ENCODE measurements around the gene SUSD2. TPM values are rescaled to one million over a fixed set of nuclear protein-coding genes. Genes with fewer than 3 reads are reported as not detected.

SUSD2 gene
- total RNA-seq, 1 experiment from 2014 or later, result 1.1 TPM

DNA sequence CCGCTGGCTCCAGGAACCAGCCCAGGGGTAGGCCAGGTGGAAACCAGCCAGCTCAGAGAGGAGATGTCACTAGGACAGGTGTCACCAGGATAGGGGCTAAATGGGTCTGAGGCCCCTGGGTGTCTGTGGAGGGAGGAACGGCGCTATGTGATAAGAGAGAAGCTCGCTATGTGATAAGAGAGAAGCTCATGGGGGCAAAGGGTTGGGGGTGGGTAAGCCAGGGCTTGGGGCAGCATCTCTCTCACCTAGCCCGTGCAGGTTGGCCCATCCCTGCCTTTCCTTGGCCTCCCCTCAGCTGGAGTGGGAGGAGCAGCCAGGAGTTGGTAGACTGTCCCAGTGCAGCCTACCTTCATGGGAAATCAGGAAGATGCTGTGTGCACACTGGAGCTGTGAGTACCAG is 26.5 kb upstream of the SUSD2 start:
- H3K9me3 Mint-ChIP-seq, result no peaks in the 10 kb centered on the region
- ChIA-PET POLR2A (interaction anchor here (1.2 kb wide), 1 partner anchor 9 kb away, joined by 5 read pairs; no protein-coding TSS in a partner anchor), CTCF (interaction anchor here (0.6 to 6.6 kb wide), 21 partner anchors 8 to 653 kb away, joined by 3 to 99 read pairs (median 6); partner anchors contain the start of genes CABIN1, SLC2A11 and SUSD2)
- ATAC-seq (no peak), DNase-seq (ENCODE audit: low spot score) (no peak)
- peak overlapping the region; percentile 27; the same call in 1 of the 2 replicates for H3K4me3 Mint-ChIP-seq
- H3K27ac Mint-ChIP-seq, result no peak overlapping the region
- H3K4me1 Mint-ChIP-seq, result peaks cover 21% of the 10 kb centered on the region
- no peaks in the 10 kb centered on the region for H3K36me3 Mint-ChIP-seq
- no peak for TF ChIP-seq TP53 (CRISPR knock-in tag; IDR thresholded peaks at IDR 0.05)
- TF ChIP-seq NR2C2 (CRISPR knock-in tag; IDR thresholded peaks at IDR 0.05), result no peak
- no peak for TF ChIP-seq SP1 (CRISPR knock-in tag; conservative IDR thresholded peaks at IDR 0.05)
- no peak for TF ChIP-seq FOXP1 (CRISPR knock-in tag; IDR thresholded peaks at IDR 0.05; ENCODE audit: borderline replicate concordance)
- TF ChIP-seq ZNF317 (CRISPR knock-in tag; IDR thresholded peaks at IDR 0.05; ENCODE audit: borderline replicate concordance, low read depth), result no peak
- TF ChIP-seq HMGA2 (CRISPR knock-in tag; IDR thresholded peaks at IDR 0.05), result no peak
- no peak for TF ChIP-seq E2F1 (CRISPR knock-in tag; IDR thresholded peaks at IDR 0.05)
- TF ChIP-seq TEAD4 (CRISPR knock-in tag; IDR thresholded peaks at IDR 0.05), result no peak
- no peak for TF ChIP-seq ATF2 (CRISPR knock-in tag; IDR thresholded peaks at IDR 0.05; ENCODE audit: borderline replicate concordance, low read depth)
- 0 out of 2 replicates have a peak, but pooled peaks cover 3% of the 10 kb centered on the region for H3K27me3 Mint-ChIP-seq (ENCODE audit: low read depth)

DNA sequence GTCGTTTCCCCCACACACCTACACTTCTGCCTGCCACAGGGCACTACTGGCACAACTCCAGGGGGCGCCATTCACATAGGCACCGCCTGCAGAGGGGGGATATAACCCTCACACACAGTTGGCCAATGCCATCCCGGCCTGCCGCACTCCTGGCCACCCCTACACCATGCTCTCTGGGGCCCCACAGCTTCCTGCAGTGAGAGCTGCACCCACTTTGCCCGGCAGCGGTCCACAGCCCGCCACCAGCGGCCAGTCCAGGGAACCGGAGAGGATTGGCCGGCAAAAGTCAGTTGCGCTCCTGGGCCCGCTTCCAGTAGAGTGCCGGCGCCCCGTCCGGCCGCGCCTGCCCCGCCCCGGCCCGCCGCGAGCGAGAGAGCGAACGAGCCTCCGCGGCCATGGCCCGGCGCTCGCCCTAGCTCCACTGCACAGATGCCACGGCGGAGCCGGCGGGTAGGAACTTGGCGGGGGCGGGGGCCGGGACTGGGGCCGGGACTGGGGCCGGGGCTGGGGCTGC is 25.6 kb upstream of the SUSD2 start:
- peaks cover 21% of the 10 kb centered on the region for H3K4me1 Mint-ChIP-seq
- ChIA-PET POLR2A (interaction anchor here (0.9 to 1.7 kb wide), 2 partner anchors 9 to 145 kb away, joined by 5 to 9 read pairs; partner anchors contain the start of gene CABIN1), CTCF (interaction anchor here (0.6 to 6.6 kb wide), 41 partner anchors 9 to 652 kb away, joined by 3 to 99 read pairs (median 5); partner anchors contain the start of genes CABIN1, GUCD1 and SUSD2)
- H3K36me3 Mint-ChIP-seq, result no peaks in the 10 kb centered on the region
- TF ChIP-seq, protein P1, sequence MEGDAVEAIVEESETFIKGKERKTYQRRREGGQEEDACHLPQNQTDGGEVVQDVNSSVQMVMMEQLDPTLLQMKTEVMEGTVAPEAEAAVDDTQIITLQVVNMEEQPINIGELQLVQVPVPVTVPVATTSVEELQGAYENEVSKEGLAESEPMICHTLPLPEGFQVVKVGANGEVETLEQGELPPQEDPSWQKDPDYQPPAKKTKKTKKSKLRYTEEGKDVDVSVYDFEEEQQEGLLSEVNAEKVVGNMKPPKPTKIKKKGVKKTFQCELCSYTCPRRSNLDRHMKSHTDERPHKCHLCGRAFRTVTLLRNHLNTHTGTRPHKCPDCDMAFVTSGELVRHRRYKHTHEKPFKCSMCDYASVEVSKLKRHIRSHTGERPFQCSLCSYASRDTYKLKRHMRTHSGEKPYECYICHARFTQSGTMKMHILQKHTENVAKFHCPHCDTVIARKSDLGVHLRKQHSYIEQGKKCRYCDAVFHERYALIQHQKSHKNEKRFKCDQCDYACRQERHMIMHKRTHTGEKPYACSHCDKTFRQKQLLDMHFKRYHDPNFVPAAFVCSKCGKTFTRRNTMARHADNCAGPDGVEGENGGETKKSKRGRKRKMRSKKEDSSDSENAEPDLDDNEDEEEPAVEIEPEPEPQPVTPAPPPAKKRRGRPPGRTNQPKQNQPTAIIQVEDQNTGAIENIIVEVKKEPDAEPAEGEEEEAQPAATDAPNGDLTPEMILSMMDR (IDR thresholded peaks at IDR 0.05), result peak; percentile 62; the same call in 1 of the 2 replicates
- TF ChIP-seq, protein P2, sequence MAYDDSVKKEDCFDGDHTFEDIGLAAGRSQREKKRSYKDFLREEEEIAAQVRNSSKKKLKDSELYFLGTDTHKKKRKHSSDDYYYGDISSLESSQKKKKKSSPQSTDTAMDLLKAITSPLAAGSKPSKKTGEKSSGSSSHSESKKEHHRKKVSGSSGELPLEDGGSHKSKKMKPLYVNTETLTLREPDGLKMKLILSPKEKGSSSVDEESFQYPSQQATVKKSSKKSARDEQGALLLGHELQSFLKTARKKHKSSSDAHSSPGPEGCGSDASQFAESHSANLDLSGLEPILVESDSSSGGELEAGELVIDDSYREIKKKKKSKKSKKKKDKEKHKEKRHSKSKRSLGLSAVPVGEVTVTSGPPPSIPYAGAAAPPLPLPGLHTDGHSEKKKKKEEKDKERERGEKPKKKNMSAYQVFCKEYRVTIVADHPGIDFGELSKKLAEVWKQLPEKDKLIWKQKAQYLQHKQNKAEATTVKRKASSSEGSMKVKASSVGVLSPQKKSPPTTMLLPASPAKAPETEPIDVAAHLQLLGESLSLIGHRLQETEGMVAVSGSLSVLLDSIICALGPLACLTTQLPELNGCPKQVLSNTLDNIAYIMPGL (CRISPR knock-in tag; IDR thresholded peaks at IDR 0.05), result 0 out of 2 replicates have a peak, but pooled peaks have one; percentile 25
- TF ChIP-seq, protein P3, sequence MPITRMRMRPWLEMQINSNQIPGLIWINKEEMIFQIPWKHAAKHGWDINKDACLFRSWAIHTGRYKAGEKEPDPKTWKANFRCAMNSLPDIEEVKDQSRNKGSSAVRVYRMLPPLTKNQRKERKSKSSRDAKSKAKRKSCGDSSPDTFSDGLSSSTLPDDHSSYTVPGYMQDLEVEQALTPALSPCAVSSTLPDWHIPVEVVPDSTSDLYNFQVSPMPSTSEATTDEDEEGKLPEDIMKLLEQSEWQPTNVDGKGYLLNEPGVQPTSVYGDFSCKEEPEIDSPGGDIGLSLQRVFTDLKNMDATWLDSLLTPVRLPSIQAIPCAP (CRISPR knock-in tag; IDR thresholded peaks at IDR 0.05), result no peak
- TF ChIP-seq, protein P4, sequence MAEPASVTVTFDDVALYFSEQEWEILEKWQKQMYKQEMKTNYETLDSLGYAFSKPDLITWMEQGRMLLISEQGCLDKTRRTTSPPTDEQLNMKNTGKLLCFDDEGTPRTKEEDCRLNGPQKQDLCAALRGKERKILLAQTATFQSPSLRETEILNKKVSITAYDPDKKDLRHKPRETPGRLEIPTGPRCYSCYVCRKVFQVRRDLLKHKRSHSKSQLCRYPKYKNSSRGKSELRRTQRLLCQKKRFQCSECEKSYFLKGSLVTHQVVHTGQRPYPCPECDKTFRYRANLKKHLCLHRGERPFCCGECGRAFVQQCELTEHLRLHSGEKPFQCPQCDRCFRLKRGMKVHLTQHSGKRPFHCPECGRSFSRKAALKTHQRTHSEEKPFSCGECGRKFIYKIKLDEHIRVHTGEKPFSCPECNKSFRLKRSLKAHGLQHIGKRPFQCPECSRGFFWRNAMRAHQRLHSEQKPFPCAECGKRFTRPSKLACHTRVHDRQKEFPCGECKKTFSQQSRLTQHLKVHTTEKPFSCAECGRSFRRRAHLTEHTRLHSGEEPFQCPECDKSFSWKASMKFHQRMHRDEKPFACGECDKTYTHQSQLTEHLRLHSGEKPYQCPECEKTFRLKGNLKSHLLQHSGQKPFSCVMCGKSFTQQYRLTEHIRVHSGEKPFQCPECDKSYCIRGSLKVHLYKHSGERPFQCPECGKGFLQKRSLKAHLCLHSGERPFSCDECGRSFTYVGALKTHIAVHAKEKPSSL (CRISPR knock-in tag; conservative IDR thresholded peaks at IDR 0.05), result no peak
- TF ChIP-seq AR (CRISPR knock-in tag; IDR thresholded peaks at IDR 0.05), result no peak
- TF ChIP-seq ZNF232 (CRISPR knock-in tag; IDR thresholded peaks at IDR 0.05), result no peak
- 0 out of 2 replicates have a peak, but pooled peaks have one; percentile 29 for TF ChIP-seq FOXK1 (CRISPR knock-in tag; IDR thresholded peaks at IDR 0.05)
- no peak for TF ChIP-seq RORB (CRISPR knock-in tag; IDR thresholded peaks at IDR 0.05)
- TF ChIP-seq NFATC4 (CRISPR knock-in tag; IDR thresholded peaks at IDR 0.05), result no peak
- ATAC-seq, result peak; percentile 48
- DNase-seq (ENCODE audit: low spot score), result peak; percentile 60
- no peaks in the 10 kb centered on the region for H3K9me3 Mint-ChIP-seq
- peak overlapping the region; percentile 66 for H3K4me3 Mint-ChIP-seq
- H3K27me3 Mint-ChIP-seq (ENCODE audit: low read depth), result 0 out of 2 replicates have a peak, but pooled peaks cover 3% of the 10 kb centered on the region
- H3K27ac Mint-ChIP-seq, result no peak overlapping the region

Data from WTC11 (cell line).